Breast epithelium (tissue), 4 donors: ENCODE measurements around the gene ETFBKMT. TPM values are rescaled to one million over a fixed set of nuclear protein-coding genes. Genes with fewer than 3 reads are reported as not detected.
"Not testable (repeated sequence)": the region's sequence is repeated elsewhere in the genome, so short reads cannot be mapped to it uniquely, and the experiment has no call there.

Source experiments
- DNase-seq, 2 donors: peaks; one replicate each; pipeline ENCODE4 v3.0.0-alpha.2; 2019; ENCODE audit warnings: low spot score in 2 of 2
- H3K27ac ChIP-seq, 2 donors: fragments of 200-600 bp; sonication (generic) in 1 of 2; one replicate each; pipeline ENCODE4 v1.5.1; 2016 to 2019; ENCODE audit warnings: mild to moderate bottlenecking in 1 of 2
- H3K27me3 ChIP-seq, 2 donors: fragments of 200-600 bp; sonication (generic) in 1 of 2; one replicate each; pipeline versions ENCODE4 v1.5.1 to v1.6.0; 2017 to 2019; ENCODE audit warnings: control low read depth in 1 of 2, mild to moderate bottlenecking in 1 of 2
- H3K36me3 ChIP-seq: fragments of 200-600 bp; one replicate; pipeline ENCODE4 v1.5.1; 2019
- H3K4me1 ChIP-seq, 2 donors: fragments of 200-600 bp; sonication (generic); one replicate each; pipeline ENCODE4 v1.5.1; 2016 to 2019; ENCODE audit warnings: control low read depth in 1 of 2
- H3K4me3 ChIP-seq, 3 donors: fragments of 200-600 bp; sonication (generic); 1 replicate in 2 of 3; 2 replicates in 1 of 3; pipeline ENCODE4 v1.5.1; 2016 to 2019; ENCODE audit warnings: mild to moderate bottlenecking in 3 of 3, moderate library complexity in 2 of 3
- H3K9me3 ChIP-seq, 2 donors: fragments of 200-600 bp; sonication (generic) in 1 of 2; one replicate each; pipeline ENCODE4 v1.5.1; 2016 to 2019; ENCODE audit warnings: control low read depth in 1 of 2
- CTCF ChIP-seq, 3 donors: fragments of 450-650 bp; IDR thresholded peaks; one replicate each; pipeline ENCODE4 v1.5.1; 2016 to 2017; ENCODE audit warnings: antibody characterized with exemption in 3 of 3, mild to moderate bottlenecking in 3 of 3, moderate library complexity in 3 of 3
- POLR2A ChIP-seq: fragments of 450-650 bp; IDR thresholded peaks from one replicate; pipeline ENCODE4 v1.6.1; 2016; ENCODE audit warnings: antibody characterized with exemption, mild to moderate bottlenecking, moderate library complexity
- POLR2AphosphoS5 ChIP-seq, 3 donors: sonication (generic); formaldehyde crosslinking; IDR thresholded peaks; one replicate each; pipeline ENCODE4 v1.6.1; 2017; ENCODE audit warnings: antibody characterized with exemption in 3 of 3
- intact Hi-C: fragments of 100-400 bp; cut with DNase I; formaldehyde crosslinking; loops from one replicate; pipeline ENCODE4 v1.15.1; 2023; ENCODE audit warnings: low total_unique reads
- total RNA-seq, 3 donors: library from RNA; depleted of rRNA; stranded (reverse); fragments of >200 nt; gene quantifications; one replicate each; pipeline ENCODE4 v1.1.0, GENCODE V29; 2016

Gene ETFBKMT
- total RNA-seq, 3 donors from 2014 or later, result 3.0 to 4.9 (median 4.8) TPM

- Histone ChIP-seq H3K4me1 (no peaks in the 10 kb centered on the region), H3K9me3 (peaks cover 0 to 6% of the 10 kb centered on the region in 2 donors), H3K36me3 (no peaks in the 10 kb centered on the region), H3K4me3 (no peak overlapping the region), H3K27ac (no peak overlapping the region), H3K27me3 (no peaks in the 10 kb centered on the region)
- TF ChIP-seq CTCF (IDR thresholded peaks at IDR 0.05) (no peak), POLR2AphosphoS5 (IDR thresholded peaks at IDR 0.05) (no peak), POLR2A (no peak)
- intact Hi-C loops, result no loop called here
- no peak for DNase-seq
Observed at GRCh38 chr12:31664038-31664437, 4.5 kb downstream of the ETFBKMT start.

- intact Hi-C loops, result no loop called here
- DNase-seq, result no peak
- no peak overlapping the region for H3K27ac ChIP-seq
- TF ChIP-seq POLR2AphosphoS5 (IDR thresholded peaks at IDR 0.05) (no peak), POLR2A (no peak), CTCF (IDR thresholded peaks at IDR 0.05) (no peak)
- no peaks in the 10 kb centered on the region for H3K4me1 ChIP-seq
- H3K4me3 ChIP-seq, result no peak overlapping the region
- H3K36me3 ChIP-seq, result no peaks in the 10 kb centered on the region
- H3K27me3 ChIP-seq, result no peaks in the 10 kb centered on the region
- H3K9me3 ChIP-seq, result peaks cover 3 to 13% of the 10 kb centered on the region in 2 donors
Observed at GRCh38 chr12:31669020-31669419, 9.5 kb downstream of the ETFBKMT start.

- H3K36me3 ChIP-seq, H3K4me1 ChIP-seq, H3K4me3 ChIP-seq, H3K27ac ChIP-seq, H3K27me3 ChIP-seq, intact Hi-C loops, DNase-seq: not testable (repeated sequence)
- H3K9me3 ChIP-seq, result peaks cover 3 to 13% of the 10 kb centered on the region in 2 donors
Observed at GRCh38 chr12:31669582-31669981, 10.1 kb downstream of the ETFBKMT start.

- no peak for DNase-seq
- Histone ChIP-seq H3K4me1 (no peaks in the 10 kb centered on the region), H3K9me3 (peaks cover 3 to 13% of the 10 kb centered on the region in 2 donors), H3K4me3 (no peak overlapping the region), H3K36me3 (no peaks in the 10 kb centered on the region), H3K27me3 (no peaks in the 10 kb centered on the region), H3K27ac (no peak overlapping the region)
- no peak for TF ChIP-seq POLR2A
- TF ChIP-seq CTCF (IDR thresholded peaks at IDR 0.05), result no peak
- TF ChIP-seq POLR2AphosphoS5 (IDR thresholded peaks at IDR 0.05), result no peak
- intact Hi-C loops, result no loop called here
Observed at GRCh38 chr12:31672521-31672920, 13.0 kb downstream of the ETFBKMT start.

- Histone ChIP-seq H3K36me3 (no peaks in the 10 kb centered on the region), H3K4me3 (no peak overlapping the region), H3K27me3 (no peaks in the 10 kb centered on the region), H3K4me1 (no peaks in the 10 kb centered on the region), H3K9me3 (peaks cover 9 to 18% of the 10 kb centered on the region in 2 donors), H3K27ac (no peak overlapping the region)
- DNase-seq, result peak in 1 of 2 donors; percentile 27
- intact Hi-C loops, result no loop called here
- TF ChIP-seq POLR2A (no peak), CTCF (IDR thresholded peaks at IDR 0.05) (peak in 2 of 3 donors; percentile 49 to 50), POLR2AphosphoS5 (IDR thresholded peaks at IDR 0.05) (peak in 2 of 3 donors; percentile 14 to 30)
Observed at GRCh38 chr12:31682136-31682962, 22.9 kb downstream of the ETFBKMT start.
